ENCODE results near the gene PIK3R6. TPM values are rescaled to one million over a fixed set of nuclear protein-coding genes. Genes with fewer than 3 reads are reported as not detected.
A peak's percentile ranks its signal among the peaks of the same experiment; 100 is the strongest.

The PIK3R6 gene
- total RNA-seq, 4 donors from 2014 or later = 0.52 to 2.5 (median 1.1) TPM

DNA sequence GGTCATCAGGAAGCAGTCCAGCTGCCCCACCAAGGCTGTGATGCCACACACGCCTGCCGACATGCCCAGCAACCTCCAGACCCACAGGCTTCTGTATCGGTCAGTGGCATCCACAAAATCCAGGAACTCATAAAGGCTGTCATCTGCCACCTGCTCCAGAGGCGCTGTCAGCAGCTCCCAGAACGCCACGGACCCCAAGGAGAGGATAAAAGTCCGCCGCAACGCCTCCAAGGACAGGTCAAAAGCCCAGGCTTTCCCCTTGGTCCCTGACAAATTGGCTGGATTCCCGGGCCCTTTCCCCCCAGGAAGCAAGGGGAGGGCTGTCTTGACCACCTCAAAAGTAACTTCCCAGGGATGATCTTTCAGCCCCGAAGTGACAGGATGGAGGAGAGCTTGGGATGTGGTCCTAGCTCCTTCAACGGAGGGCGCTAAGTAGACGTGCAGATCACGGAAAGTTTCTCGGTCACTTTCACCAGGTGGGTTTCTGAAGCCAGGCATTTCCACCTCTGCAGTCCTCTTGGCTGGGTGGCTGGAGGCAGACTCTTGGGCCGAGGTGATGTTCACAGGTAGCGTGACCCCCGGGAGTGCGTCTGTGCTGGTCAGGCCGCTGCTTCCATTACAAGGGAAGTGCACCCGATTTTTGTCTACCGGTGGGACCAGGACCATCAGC is 69.2 kb downstream of the PIK3R6 start:
- intact Hi-C loops (cut with DNase I; ENCODE audit: low total_unique reads) = no loop called here
- 73 to 78% methylated on average over 23 of the region's 23 CpGs for WGBS, 2 donors
- no peak for TF ChIP-seq POLR2A (IDR thresholded peaks at IDR 0.05)
- TF ChIP-seq, protein P1, sequence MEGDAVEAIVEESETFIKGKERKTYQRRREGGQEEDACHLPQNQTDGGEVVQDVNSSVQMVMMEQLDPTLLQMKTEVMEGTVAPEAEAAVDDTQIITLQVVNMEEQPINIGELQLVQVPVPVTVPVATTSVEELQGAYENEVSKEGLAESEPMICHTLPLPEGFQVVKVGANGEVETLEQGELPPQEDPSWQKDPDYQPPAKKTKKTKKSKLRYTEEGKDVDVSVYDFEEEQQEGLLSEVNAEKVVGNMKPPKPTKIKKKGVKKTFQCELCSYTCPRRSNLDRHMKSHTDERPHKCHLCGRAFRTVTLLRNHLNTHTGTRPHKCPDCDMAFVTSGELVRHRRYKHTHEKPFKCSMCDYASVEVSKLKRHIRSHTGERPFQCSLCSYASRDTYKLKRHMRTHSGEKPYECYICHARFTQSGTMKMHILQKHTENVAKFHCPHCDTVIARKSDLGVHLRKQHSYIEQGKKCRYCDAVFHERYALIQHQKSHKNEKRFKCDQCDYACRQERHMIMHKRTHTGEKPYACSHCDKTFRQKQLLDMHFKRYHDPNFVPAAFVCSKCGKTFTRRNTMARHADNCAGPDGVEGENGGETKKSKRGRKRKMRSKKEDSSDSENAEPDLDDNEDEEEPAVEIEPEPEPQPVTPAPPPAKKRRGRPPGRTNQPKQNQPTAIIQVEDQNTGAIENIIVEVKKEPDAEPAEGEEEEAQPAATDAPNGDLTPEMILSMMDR (IDR thresholded peaks at IDR 0.05) = no peak
- no peak overlapping the region for H3K4me3 ChIP-seq (ENCODE audit: low read depth, poor library complexity, severe bottlenecking)
- DNase-seq (ENCODE audit: low spot score in 2 of 2) = peak in 1 of 2 donors; percentile 60

DNA sequence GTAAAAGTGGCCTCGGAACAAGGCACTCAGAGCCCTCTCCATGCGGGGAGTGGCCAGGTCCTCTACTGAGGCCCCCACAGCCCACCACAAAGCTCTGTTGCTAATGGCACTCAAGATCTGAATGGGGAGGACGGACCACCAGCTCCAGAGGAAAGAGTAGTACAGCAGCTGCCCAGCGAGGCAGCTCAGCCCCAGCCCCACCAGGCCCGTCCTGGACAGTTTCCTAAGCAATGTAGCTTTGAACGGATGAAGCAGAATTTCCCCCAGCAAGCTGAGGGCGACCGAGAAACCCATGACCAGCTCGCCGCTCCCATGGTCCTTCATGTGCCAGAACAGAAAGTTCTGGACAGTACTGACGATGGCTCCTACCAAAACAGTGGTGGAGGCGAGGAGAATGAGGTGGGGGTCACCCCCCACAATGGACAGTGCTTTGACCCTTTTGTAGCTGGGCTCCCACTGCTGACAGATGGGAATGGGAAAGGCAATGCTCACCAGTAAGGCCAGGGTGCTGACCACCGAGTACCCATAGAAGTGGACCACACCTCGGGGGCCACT is 69.8 kb downstream of the PIK3R6 start:
- 87 to 91% methylated on average over 9 to 13 of the region's 14 CpGs for WGBS, 2 donors
- TF ChIP-seq, protein P1 (IDR thresholded peaks at IDR 0.05) = no peak
- TF ChIP-seq POLR2A (IDR thresholded peaks at IDR 0.05) = no peak
- DNase-seq (ENCODE audit: low spot score in 2 of 2) = peak in 1 of 2 donors; percentile 80
- intact Hi-C loops (cut with DNase I; ENCODE audit: low total_unique reads) = no loop called here
- H3K4me3 ChIP-seq (ENCODE audit: low read depth, poor library complexity, severe bottlenecking) = no peak overlapping the region

DNA sequence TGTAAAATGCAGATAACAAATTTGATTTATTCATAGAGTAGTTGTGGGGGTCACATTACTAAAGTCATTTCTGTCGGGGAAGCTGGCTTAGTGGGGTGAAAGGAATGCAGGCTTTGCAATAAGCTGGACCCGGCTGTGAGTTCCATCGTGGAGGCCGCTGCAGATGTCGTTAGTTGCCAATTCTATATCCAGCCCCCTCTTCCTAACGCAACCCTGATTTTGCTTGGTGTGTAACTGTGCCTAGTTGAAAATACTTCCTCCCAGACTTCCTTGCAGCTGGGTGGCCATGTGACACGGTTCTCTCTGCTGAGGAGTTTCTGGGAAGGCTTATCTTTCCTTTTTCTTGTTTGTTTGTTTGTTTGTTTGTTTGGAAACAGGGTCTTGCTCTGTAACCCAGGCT is 72.8 kb downstream of the PIK3R6 start:
- 40 to 55% methylated on average over 7 of the region's 7 CpGs for WGBS, 2 donors
- TF ChIP-seq, protein P1 (IDR thresholded peaks at IDR 0.05) = no peak
- TF ChIP-seq POLR2A (IDR thresholded peaks at IDR 0.05) = no peak

DNA sequence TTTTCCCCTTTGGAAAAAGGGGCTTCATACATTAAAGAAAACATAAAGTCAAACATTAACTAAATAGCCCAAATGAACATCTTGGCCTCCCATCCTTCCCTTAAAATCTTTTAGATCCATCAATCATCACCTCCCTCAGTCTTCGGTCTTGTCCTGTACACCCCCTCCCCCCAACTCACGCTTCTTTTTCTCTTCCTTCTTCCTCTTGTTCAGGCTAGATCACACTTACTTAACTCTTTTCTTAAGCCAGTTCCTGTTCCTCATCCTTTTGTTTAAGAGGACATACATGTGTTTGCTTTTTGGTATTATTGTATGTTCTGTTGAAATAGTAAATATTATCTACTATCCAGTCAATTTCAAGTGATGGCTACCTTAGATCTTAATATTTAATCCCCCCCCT is 73.8 kb downstream of the PIK3R6 start:
- no peak overlapping the region for H3K4me3 ChIP-seq (ENCODE audit: low read depth, poor library complexity, severe bottlenecking)
- intact Hi-C loops (cut with DNase I; ENCODE audit: low total_unique reads) = no loop called here
- 47 to 58% methylated on average over 2 of the region's 2 CpGs for WGBS, 2 donors
- TF ChIP-seq, protein P1 (IDR thresholded peaks at IDR 0.05) = no peak
- TF ChIP-seq POLR2A (IDR thresholded peaks at IDR 0.05) = no peak
- DNase-seq (ENCODE audit: low spot score in 2 of 2) = peak in 1 of 2 donors; percentile 20

More for the DNA sequence above, 72.8 kb downstream of the PIK3R6 start:
- intact Hi-C loops (cut with DNase I; ENCODE audit: low total_unique reads) = no loop called here
- peak in 1 of 2 donors; percentile 48 for DNase-seq (ENCODE audit: low spot score in 2 of 2)
- no peak overlapping the region for H3K4me3 ChIP-seq (ENCODE audit: low read depth, poor library complexity, severe bottlenecking)

DNA sequence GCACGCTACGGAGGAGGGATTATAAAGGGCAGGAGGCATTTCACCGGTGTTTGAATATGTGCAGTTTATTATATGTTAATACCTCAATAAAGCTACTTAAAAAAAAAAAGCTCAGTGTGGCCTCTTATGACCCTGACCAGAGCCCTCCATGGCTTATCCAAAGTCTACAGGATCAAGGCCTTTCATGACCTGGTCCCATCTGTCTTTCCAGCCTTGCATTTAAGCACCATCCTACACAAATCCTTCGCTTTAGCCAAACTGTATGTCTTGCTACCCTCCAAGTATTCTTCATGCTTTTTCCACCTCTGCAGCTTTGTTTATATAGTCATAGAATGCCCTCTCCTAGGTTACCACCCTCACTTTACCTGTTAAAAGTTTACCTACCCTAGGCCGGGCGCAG is 74.8 kb downstream of the PIK3R6 start:
- intact Hi-C loops (cut with DNase I; ENCODE audit: low total_unique reads) = no loop called here
- WGBS, 2 donors = 61 to 62% methylated on average over 6 of the region's 6 CpGs
- H3K4me3 ChIP-seq (ENCODE audit: low read depth, poor library complexity, severe bottlenecking) = no peak overlapping the region
- no peak for DNase-seq (ENCODE audit: low spot score in 2 of 2)
- TF ChIP-seq POLR2A (IDR thresholded peaks at IDR 0.05) = no peak
- TF ChIP-seq, protein P1 (IDR thresholded peaks at IDR 0.05) = no peak
